ENCODE results near the gene XRCC3.

The XRCC3 gene

GRCh38 chr14:103725001-103725682 is 9.9 kb upstream of the XRCC3 start:
- DNase-seq, result no peak

- no peak for DNase-seq
Observed at GRCh38 chr14:103724116-103724515, 8.9 kb upstream of the XRCC3 start.

- DNase-seq, result no peak
Observed at GRCh38 chr14:103723748-103724081, 8.5 kb upstream of the XRCC3 start.

GRCh38 chr14:103721334-103722120 is 6.3 kb upstream of the XRCC3 start:
- no peak for DNase-seq

- DNase-seq, result no peak
Observed at GRCh38 chr14:103719751-103720150, 4.5 kb upstream of the XRCC3 start.

GRCh38 chr14:103718572-103718971 is 3.3 kb upstream of the XRCC3 start:
- no peak for DNase-seq

GRCh38 chr14:103716899-103717411 is 1.7 kb upstream of the XRCC3 start:
- no peak for DNase-seq

GRCh38 chr14:103716091-103716801 is 995 bp upstream of the XRCC3 start:
- peak in 2 of 3 experiments; percentile 45 to 70 for DNase-seq

GRCh38 chr14:103714063-103714724 is 1.1 kb downstream of the XRCC3 start:
- DNase-seq, result no peak

GRCh38 chr14:103713304-103714062 is 1.8 kb downstream of the XRCC3 start:
- no peak for DNase-seq

- DNase-seq, result no peak
Observed at GRCh38 chr14:103712633-103713247, 2.5 kb downstream of the XRCC3 start.

- DNase-seq, result peak in 2 of 3 experiments; percentile 24 to 41
Observed at GRCh38 chr14:103711516-103712431, 3.5 kb downstream of the XRCC3 start.

- peak in 1 of 3 experiments; percentile 28 for DNase-seq
Observed at GRCh38 chr14:103710771-103711377, 4.4 kb downstream of the XRCC3 start.

- no peak for DNase-seq
Observed at GRCh38 chr14:103709814-103710213, 5.4 kb downstream of the XRCC3 start.

- no peak for DNase-seq
Observed at GRCh38 chr14:103708750-103709187, 6.5 kb downstream of the XRCC3 start.

GRCh38 chr14:103707329-103708263 is 7.7 kb downstream of the XRCC3 start:
- peak in 2 of 3 experiments; percentile 56 to 72 for DNase-seq

- DNase-seq, result peak in 1 of 3 experiments; percentile 56
Observed at GRCh38 chr14:103706551-103707328, 8.5 kb downstream of the XRCC3 start.

Measured in NCI-H1417 (cell line).